OCI-LY3 (cell line): ENCODE results near the gene FMNL2.

Source experiments
- EZH2phosphoT487 ChIP-seq: fragments of 200-600 bp; shearing (Covaris generic); IDR thresholded peaks from 2 replicates; pipeline ENCODE4 v1.6.1; 2018; ENCODE audit warnings: antibody characterized with exemption, mixed run types, low read depth
- TF ChIP-seq, protein P1 (sequence below): fragments of 200-600, 300-600 bp; sonication (generic); IDR thresholded peaks from 2 replicates; pipeline ENCODE4 v1.5.1; 2014; ENCODE audit warnings: antibody characterized with exemption, low read length, low read depth

DNA sequence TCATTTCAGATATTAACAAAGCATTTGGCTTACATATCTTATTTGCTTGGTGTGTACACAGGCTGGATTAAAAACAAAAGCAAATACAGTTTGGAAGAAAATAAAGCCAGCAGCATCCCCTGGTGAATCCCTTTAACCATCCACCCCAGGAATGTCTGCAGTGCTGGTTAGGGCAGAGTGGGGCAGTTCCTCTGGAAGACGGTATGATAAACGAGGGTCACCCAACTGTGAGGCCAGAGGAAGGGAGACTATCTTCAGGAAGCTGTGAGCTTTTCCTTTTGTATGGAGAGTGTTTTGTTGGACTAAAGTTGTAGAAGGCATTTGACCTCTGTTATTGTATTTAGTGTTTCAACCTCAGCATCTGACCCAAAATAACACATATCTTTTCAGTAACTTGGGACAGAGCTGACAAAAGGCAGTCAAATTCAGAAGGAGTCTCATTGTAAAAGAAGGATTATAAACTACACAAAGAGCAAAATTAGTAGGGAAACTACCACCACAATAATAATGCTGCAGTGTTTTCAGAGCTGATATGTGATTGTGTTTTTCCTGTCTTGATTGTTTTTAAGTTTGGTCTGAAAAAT, 159.1 kb downstream of the FMNL2 start:
- TF ChIP-seq, protein P1, sequence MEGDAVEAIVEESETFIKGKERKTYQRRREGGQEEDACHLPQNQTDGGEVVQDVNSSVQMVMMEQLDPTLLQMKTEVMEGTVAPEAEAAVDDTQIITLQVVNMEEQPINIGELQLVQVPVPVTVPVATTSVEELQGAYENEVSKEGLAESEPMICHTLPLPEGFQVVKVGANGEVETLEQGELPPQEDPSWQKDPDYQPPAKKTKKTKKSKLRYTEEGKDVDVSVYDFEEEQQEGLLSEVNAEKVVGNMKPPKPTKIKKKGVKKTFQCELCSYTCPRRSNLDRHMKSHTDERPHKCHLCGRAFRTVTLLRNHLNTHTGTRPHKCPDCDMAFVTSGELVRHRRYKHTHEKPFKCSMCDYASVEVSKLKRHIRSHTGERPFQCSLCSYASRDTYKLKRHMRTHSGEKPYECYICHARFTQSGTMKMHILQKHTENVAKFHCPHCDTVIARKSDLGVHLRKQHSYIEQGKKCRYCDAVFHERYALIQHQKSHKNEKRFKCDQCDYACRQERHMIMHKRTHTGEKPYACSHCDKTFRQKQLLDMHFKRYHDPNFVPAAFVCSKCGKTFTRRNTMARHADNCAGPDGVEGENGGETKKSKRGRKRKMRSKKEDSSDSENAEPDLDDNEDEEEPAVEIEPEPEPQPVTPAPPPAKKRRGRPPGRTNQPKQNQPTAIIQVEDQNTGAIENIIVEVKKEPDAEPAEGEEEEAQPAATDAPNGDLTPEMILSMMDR, result no peak
- TF ChIP-seq EZH2phosphoT487, result no peak
